MM.1S (cell line): ENCODE measurements around the gene CEP128.

ENCODE experiments used
- DNase-seq: peaks from one replicate; pipeline ENCODE4 v3.0.0-alpha.2; 2015
- H2AFZ ChIP-seq: fragments of 300-600 bp; sonication (generic); 2 replicates; pipeline ENCODE4 v1.6.0; 2016; ENCODE audit warnings: antibody characterized with exemption, low read length
- H3F3A ChIP-seq: fragments of 300-600 bp; sonication (generic); 2 replicates; pipeline ENCODE4 v1.6.1; 2016; ENCODE audit warnings: mild to moderate bottlenecking, antibody characterized with exemption, low read length, moderate library complexity, mixed read lengths; ENCODE audit not compliant: insufficient read depth
- H3K27ac ChIP-seq: fragments of 300-600 bp; sonication (generic); 2 replicates; pipeline ENCODE4 v1.5.1; 2016; ENCODE audit warnings: mild to moderate bottlenecking, low read length
- H3K27me3 ChIP-seq: fragments of 300-600 bp; sonication (generic); replicated peaks from 2 replicates; pipeline ENCODE4 v1.6.0; 2016; ENCODE audit warnings: low read length; ENCODE audit not compliant: insufficient read depth
- H3K36me3 ChIP-seq: fragments of 300-600 bp; sonication (generic); replicated peaks from 2 replicates; pipeline ENCODE4 v1.6.1; 2016; ENCODE audit warnings: mild to moderate bottlenecking, low read length, mixed read lengths; ENCODE audit not compliant: insufficient read depth
- H3K4me1 ChIP-seq: fragments of 300-600 bp; sonication (generic); 2 replicates; pipeline ENCODE4 v1.6.1; 2016; ENCODE audit warnings: low read length, mixed read lengths
- H3K4me2 ChIP-seq: fragments of 300-600 bp; sonication (generic); 2 replicates; pipeline ENCODE4 v1.6.0; 2016; ENCODE audit warnings: low read depth, low read length
- H3K4me3 ChIP-seq: fragments of 300-600 bp; sonication (generic); 2 replicates; pipeline ENCODE4 v1.5.1; 2016; ENCODE audit warnings: low read length, mixed read lengths
- H3K79me2 ChIP-seq: fragments of 300-600 bp; sonication (generic); 2 replicates; pipeline ENCODE4 v1.6.1; 2016; ENCODE audit warnings: mixed run types, low read length, mixed read lengths
- H3K9ac ChIP-seq: fragments of 300-600 bp; sonication (generic); 2 replicates; pipeline ENCODE4 v1.6.1; 2016; ENCODE audit warnings: low read length, mixed read lengths
- H3K9me2 ChIP-seq: fragments of 300-600 bp; sonication (generic); replicated peaks from 2 replicates; pipeline ENCODE4 v1.6.1; 2016; ENCODE audit warnings: mild to moderate bottlenecking, low read length, mixed read lengths; ENCODE audit not compliant: insufficient read depth
- H3K9me3 ChIP-seq: fragments of 300-600 bp; sonication (generic); replicated peaks from 2 replicates; pipeline ENCODE4 v1.6.1; 2016; ENCODE audit warnings: mild to moderate bottlenecking, low read length, mixed read lengths; ENCODE audit not compliant: insufficient read depth
- H4K20me1 ChIP-seq: fragments of 300-600 bp; sonication (generic); 2 replicates; pipeline ENCODE4 v1.6.1; 2016; ENCODE audit warnings: mild to moderate bottlenecking, low read length, moderate library complexity, mixed read lengths; ENCODE audit not compliant: insufficient read depth
- EZH2 ChIP-seq: fragments of 300-600 bp; sonication (generic); optimal IDR thresholded peaks from 2 replicates; pipeline ENCODE3; 2017; ENCODE audit warnings: low read depth, mild to moderate bottlenecking, antibody characterized with exemption, low read length, mixed read lengths
- EZH2phosphoT487 ChIP-seq: fragments of 300-600 bp; sonication (generic); IDR thresholded peaks from 2 replicates; pipeline ENCODE4 v1.6.1; 2018; ENCODE audit warnings: antibody characterized with exemption, low read length
- TF ChIP-seq, protein P1 (sequence below): fragments of 300-600 bp; sonication (generic); IDR thresholded peaks from 2 replicates; pipeline ENCODE4 v1.5.1; 2016; ENCODE audit warnings: antibody characterized with exemption, low read length, mixed read lengths

CEP128 gene

DNA sequence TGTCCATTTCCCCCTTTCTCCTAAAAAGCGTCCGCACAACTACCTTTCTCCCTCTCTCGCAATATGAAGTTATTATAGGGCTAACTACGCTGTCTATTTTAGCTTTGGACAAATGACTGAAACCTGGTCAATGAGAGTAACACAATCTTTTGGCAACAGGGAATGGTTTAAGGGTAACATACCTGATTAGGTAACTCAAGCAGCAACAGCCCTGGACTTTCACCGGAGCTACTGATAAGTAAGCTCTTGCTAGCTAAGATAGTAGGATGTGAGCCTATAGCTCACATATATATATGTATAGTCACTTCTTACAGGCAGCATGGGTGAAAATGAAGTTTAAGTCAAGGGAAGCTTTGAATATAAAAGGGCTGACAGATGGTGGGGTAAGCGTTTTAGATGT, 313.0 kb downstream of the CEP128 start:
- no peak overlapping the region for H2AFZ ChIP-seq
- no peaks in the 10 kb centered on the region for H3K9me2 ChIP-seq
- H3K4me2 ChIP-seq: no peak overlapping the region
- DNase-seq: no peak
- no peaks in the 10 kb centered on the region for H3K79me2 ChIP-seq
- H3K9me3 ChIP-seq: no peaks in the 10 kb centered on the region
- no peak overlapping the region for H3K27ac ChIP-seq
- no peak overlapping the region for H3K4me3 ChIP-seq
- no peaks in the 10 kb centered on the region for H3K27me3 ChIP-seq
- TF ChIP-seq EZH2 (no peak), EZH2phosphoT487 (no peak)
- TF ChIP-seq, protein P1, sequence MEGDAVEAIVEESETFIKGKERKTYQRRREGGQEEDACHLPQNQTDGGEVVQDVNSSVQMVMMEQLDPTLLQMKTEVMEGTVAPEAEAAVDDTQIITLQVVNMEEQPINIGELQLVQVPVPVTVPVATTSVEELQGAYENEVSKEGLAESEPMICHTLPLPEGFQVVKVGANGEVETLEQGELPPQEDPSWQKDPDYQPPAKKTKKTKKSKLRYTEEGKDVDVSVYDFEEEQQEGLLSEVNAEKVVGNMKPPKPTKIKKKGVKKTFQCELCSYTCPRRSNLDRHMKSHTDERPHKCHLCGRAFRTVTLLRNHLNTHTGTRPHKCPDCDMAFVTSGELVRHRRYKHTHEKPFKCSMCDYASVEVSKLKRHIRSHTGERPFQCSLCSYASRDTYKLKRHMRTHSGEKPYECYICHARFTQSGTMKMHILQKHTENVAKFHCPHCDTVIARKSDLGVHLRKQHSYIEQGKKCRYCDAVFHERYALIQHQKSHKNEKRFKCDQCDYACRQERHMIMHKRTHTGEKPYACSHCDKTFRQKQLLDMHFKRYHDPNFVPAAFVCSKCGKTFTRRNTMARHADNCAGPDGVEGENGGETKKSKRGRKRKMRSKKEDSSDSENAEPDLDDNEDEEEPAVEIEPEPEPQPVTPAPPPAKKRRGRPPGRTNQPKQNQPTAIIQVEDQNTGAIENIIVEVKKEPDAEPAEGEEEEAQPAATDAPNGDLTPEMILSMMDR: no peak
- H3K36me3 ChIP-seq: no peaks in the 10 kb centered on the region
- no peak overlapping the region for H3K9ac ChIP-seq
- H3K4me1 ChIP-seq: no peaks in the 10 kb centered on the region
- H3F3A ChIP-seq: no peaks in the 10 kb centered on the region
- H4K20me1 ChIP-seq: no peaks in the 10 kb centered on the region

DNA sequence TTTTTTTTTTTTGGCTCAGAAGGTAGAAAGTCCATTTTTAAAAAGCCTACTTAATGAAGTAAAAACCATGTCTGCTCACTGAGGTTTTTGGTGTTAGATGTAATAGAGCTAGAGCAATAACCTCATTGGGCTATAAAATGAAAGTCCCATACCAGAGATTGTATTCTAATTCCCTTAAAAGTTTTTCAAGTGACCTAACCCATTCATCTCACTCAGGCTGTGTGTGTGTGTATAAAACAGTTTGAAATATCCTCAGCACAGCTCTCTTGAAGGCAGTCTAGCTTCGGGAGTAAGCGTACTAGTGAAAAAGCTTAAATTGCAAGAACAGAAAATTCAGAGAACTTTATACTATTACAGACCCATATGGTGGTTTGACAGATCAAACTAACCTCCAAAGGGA, 313.8 kb downstream of the CEP128 start:
- no peak for DNase-seq

DNA sequence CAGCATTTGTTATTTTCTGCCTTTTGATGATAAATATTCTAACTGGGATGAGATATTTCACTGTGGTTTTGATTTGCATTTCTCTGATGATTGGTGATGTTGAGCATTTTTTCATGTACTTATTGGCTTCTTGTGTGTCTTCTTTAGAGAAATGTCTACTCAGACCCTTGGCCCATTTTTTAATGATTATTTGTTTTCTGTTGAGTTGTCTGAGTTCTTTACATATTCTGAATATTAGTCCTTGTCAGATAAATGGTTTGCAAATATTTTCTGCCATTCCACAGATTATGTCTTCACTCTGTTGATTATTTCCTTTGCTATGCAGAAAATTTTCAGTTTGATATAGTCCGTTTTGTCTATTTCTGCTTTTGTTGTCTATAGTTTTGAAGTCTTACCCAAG, 317.0 kb downstream of the CEP128 start:
- no peak overlapping the region for H3K4me3 ChIP-seq
- no peak overlapping the region for H3K9ac ChIP-seq
- no peaks in the 10 kb centered on the region for H3F3A ChIP-seq
- no peaks in the 10 kb centered on the region for H3K9me2 ChIP-seq
- TF ChIP-seq, protein P1: no peak
- TF ChIP-seq EZH2phosphoT487: no peak
- no peak for TF ChIP-seq EZH2
- no peaks in the 10 kb centered on the region for H3K36me3 ChIP-seq
- DNase-seq: no peak
- H3K79me2 ChIP-seq: no peaks in the 10 kb centered on the region
- H3K4me1 ChIP-seq: no peaks in the 10 kb centered on the region
- H4K20me1 ChIP-seq: no peaks in the 10 kb centered on the region
- no peak overlapping the region for H2AFZ ChIP-seq
- no peaks in the 10 kb centered on the region for H3K9me3 ChIP-seq
- H3K4me2 ChIP-seq: no peak overlapping the region
- H3K27ac ChIP-seq: no peak overlapping the region
- no peaks in the 10 kb centered on the region for H3K27me3 ChIP-seq

More for the DNA sequence above, 313.8 kb downstream of the CEP128 start:
- Histone ChIP-seq H3K4me3 (no peak overlapping the region), H3F3A (no peaks in the 10 kb centered on the region), H3K9ac (no peak overlapping the region), H2AFZ (no peak overlapping the region), H3K9me2 (no peaks in the 10 kb centered on the region), H3K4me2 (no peak overlapping the region), H4K20me1 (no peaks in the 10 kb centered on the region), H3K79me2 (no peaks in the 10 kb centered on the region), H3K27me3 (no peaks in the 10 kb centered on the region), H3K27ac (no peak overlapping the region), H3K36me3 (no peaks in the 10 kb centered on the region), H3K9me3 (no peaks in the 10 kb centered on the region), H3K4me1 (no peaks in the 10 kb centered on the region)
- TF ChIP-seq EZH2phosphoT487 (no peak), EZH2 (no peak)
- TF ChIP-seq, protein P1: no peak

DNA sequence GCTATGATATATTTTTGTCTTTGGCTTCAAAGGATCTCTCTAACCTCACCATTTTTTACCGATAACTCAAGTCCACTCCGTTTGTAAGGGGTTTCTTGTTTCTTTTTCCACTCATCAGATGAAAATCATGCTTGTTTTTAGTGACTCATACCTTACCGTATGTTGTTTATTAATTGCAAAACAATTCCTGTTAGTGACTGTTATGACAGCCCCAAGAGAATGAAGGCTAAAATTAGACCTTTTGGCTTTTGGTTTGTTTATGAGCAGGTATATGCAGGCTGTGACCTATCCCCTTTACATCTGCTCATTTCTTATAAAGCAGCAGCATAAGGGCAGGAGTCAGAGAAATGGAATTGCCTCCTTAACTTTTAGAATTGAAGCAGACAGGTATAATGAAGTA, 319.8 kb downstream of the CEP128 start:
- no peak overlapping the region for H3K4me2 ChIP-seq
- H3K36me3 ChIP-seq: no peaks in the 10 kb centered on the region
- H2AFZ ChIP-seq: no peak overlapping the region
- H3K27ac ChIP-seq: no peak overlapping the region
- no peak overlapping the region for H3K9ac ChIP-seq
- TF ChIP-seq EZH2phosphoT487: no peak
- TF ChIP-seq, protein P1: no peak
- TF ChIP-seq EZH2: no peak
- no peaks in the 10 kb centered on the region for H3K79me2 ChIP-seq
- H3K27me3 ChIP-seq: no peaks in the 10 kb centered on the region
- H4K20me1 ChIP-seq: no peaks in the 10 kb centered on the region
- no peak for DNase-seq
- no peak overlapping the region for H3K4me3 ChIP-seq
- no peaks in the 10 kb centered on the region for H3F3A ChIP-seq
- no peaks in the 10 kb centered on the region for H3K4me1 ChIP-seq
- no peaks in the 10 kb centered on the region for H3K9me2 ChIP-seq
- no peaks in the 10 kb centered on the region for H3K9me3 ChIP-seq
